HL-60 (cell line): ENCODE data around the gene RANGAP1.

ENCODE experiments used
- DNase-seq, 2 experiments: peaks; one replicate each; pipeline ENCODE4 v3.0.0-alpha.2; 2010 to 2020; ENCODE audit warnings: low read depth in 1 of 2, low spot score in 1 of 2
- H3K27ac ChIP-seq: fragments of 250-450 bp; sonication (Bioruptor Pico); replicated peaks from 2 replicates; pipeline ENCODE4 v1.5.1; 2020; ENCODE audit warnings: mild to moderate bottlenecking, moderate library complexity
- H3K27me3 ChIP-seq: fragments of 250-450 bp; sonication (Bioruptor Pico); 2 replicates; pipeline ENCODE4 v1.5.1; 2021; ENCODE audit warnings: mild to moderate bottlenecking, moderate library complexity; ENCODE audit not compliant: insufficient read depth, poor library complexity, severe bottlenecking
- H3K4me3 ChIP-seq: replicated peaks from 2 replicates; pipeline ENCODE4 v1.5.1; 2011; ENCODE audit warnings: mild to moderate bottlenecking, control low read depth, low read length; ENCODE audit not compliant: insufficient read depth
- CTCF ChIP-seq: IDR thresholded peaks from one replicate; pipeline ENCODE4 v1.5.1; 2011; ENCODE audit warnings: low read length, control low read depth, inconsistent platforms; ENCODE audit not compliant: insufficient read depth
- GABPA ChIP-seq: IDR thresholded peaks from 2 replicates; pipeline ENCODE4 v1.6.1; 2012; ENCODE audit warnings: low read depth
- POLR2AphosphoS5 ChIP-seq: IDR thresholded peaks from 2 replicates; pipeline ENCODE4 v1.6.1; 2012; ENCODE audit warnings: low read depth
- REST ChIP-seq: IDR thresholded peaks from 2 replicates; pipeline ENCODE4 v1.6.1; 2012; ENCODE audit warnings: low read depth; ENCODE audit not compliant: insufficient replicate concordance
- SPI1 ChIP-seq: IDR thresholded peaks from 2 replicates; pipeline ENCODE4 v1.6.1; 2012; ENCODE audit warnings: low read depth, mild to moderate bottlenecking, borderline replicate concordance

RANGAP1 gene

GRCh38 chr22:41267958-41268357 lies 18.0 kb downstream of the RANGAP1 start:
- DNase-seq = no peak
- H3K27me3 ChIP-seq = no peaks in the 10 kb centered on the region
- no peak overlapping the region for H3K27ac ChIP-seq
- TF ChIP-seq POLR2AphosphoS5 (no peak), CTCF (no peak), SPI1 (no peak)
- no peak overlapping the region for H3K4me3 ChIP-seq

GRCh38 chr22:41264408-41264941 lies 21.5 kb downstream of the RANGAP1 start:
- Histone ChIP-seq H3K4me3 (no peak overlapping the region), H3K27me3 (no peaks in the 10 kb centered on the region), H3K27ac (no peak overlapping the region)
- TF ChIP-seq CTCF = no peak
- TF ChIP-seq REST = no peak
- TF ChIP-seq POLR2AphosphoS5 = no peak
- TF ChIP-seq SPI1 = no peak
- no peak for TF ChIP-seq GABPA
- no peak for DNase-seq

- H3K27ac ChIP-seq = no peak overlapping the region
- TF ChIP-seq POLR2AphosphoS5 = no peak
- TF ChIP-seq REST = no peak
- TF ChIP-seq SPI1 = no peak
- TF ChIP-seq CTCF = no peak
- TF ChIP-seq GABPA = no peak
- H3K27me3 ChIP-seq = no peaks in the 10 kb centered on the region
- no peak for DNase-seq
- no peak overlapping the region for H3K4me3 ChIP-seq
Observed at GRCh38 chr22:41263704-41264103, 22.3 kb downstream of the RANGAP1 start.

- H3K4me3 ChIP-seq = no peak overlapping the region
- H3K27me3 ChIP-seq = no peaks in the 10 kb centered on the region
- no peak for DNase-seq
- no peak overlapping the region for H3K27ac ChIP-seq
- no peak for TF ChIP-seq CTCF
- TF ChIP-seq GABPA = no peak
- TF ChIP-seq REST = no peak
- no peak for TF ChIP-seq POLR2AphosphoS5
- no peak for TF ChIP-seq SPI1
Observed at GRCh38 chr22:41262250-41262765, 23.7 kb downstream of the RANGAP1 start.
